Adrenal gland (tissue), 12 donors: Measurements from ENCODE around the gene LAMB1. TPM values are rescaled to one million over a fixed set of nuclear protein-coding genes. Genes with fewer than 3 reads are reported as not detected.
A peak's percentile ranks its signal among the peaks of the same experiment; 100 is the strongest.

ENCODE experiments used
- DNase-seq, 7 donors: peaks; one replicate each; pipeline ENCODE4 v3.0.0-alpha.2; 2019 to 2020
- H3K27ac ChIP-seq, 5 donors: fragments of 200-600 bp; sonication (generic) in 4 of 5; 1 replicate in 3 of 5; 2 replicates in 2 of 5; pipeline versions ENCODE4 v1.5.1 to v1.8.0; 2016 to 2020; ENCODE audit warnings: mild to moderate bottlenecking in 1 of 5
- H3K27me3 ChIP-seq: fragments of 200-600 bp; 2 replicates; pipeline ENCODE4 v1.8.0; 2021
- H3K36me3 ChIP-seq, 2 donors: fragments of 200-600 bp; replicated peaks in 1 of 2; 1 replicate in 1 of 2; 2 replicates in 1 of 2; pipeline versions ENCODE4 v1.5.1 to v1.8.0; 2018 to 2022
- H3K4me1 ChIP-seq, 2 donors: fragments of 200-600 bp; replicated peaks in 1 of 2; 1 replicate in 1 of 2; 2 replicates in 1 of 2; pipeline versions ENCODE4 v1.5.1 to v1.8.0; 2018 to 2021
- H3K4me3 ChIP-seq, 4 donors: fragments of 200-600 bp; sonication (generic) in 3 of 4; one replicate each; pipeline ENCODE4 v1.5.1; 2016 to 2018
- H3K9me3 ChIP-seq, 3 donors: fragments of 200-600 bp; sonication (generic) in 1 of 3; replicated peaks in 1 of 3; 1 replicate in 2 of 3; 2 replicates in 1 of 3; pipeline versions ENCODE4 v1.5.1 to v1.8.0; 2016 to 2021
- CTCF ChIP-seq, 6 experiments: fragments of 450-650 bp in 4 of 6; fragments of 200-600 bp in 2 of 6; sonication (generic) in 1 of 6; IDR thresholded peaks; 1 replicate in 5 of 6; 2 replicates in 1 of 6; pipeline versions ENCODE4 v1.5.1 to v1.8.0; 2016 to 2021; ENCODE audit warnings: antibody characterized with exemption in 6 of 6, mild to moderate bottlenecking in 2 of 6, moderate library complexity in 1 of 6
- POLR2A ChIP-seq, 2 donors: fragments of 450-650 bp; IDR thresholded peaks; one replicate each; pipeline ENCODE4 v1.6.1; 2017; ENCODE audit warnings: antibody characterized with exemption in 2 of 2, mild to moderate bottlenecking in 2 of 2, moderate library complexity in 1 of 2
- WGBS, 4 donors: extraction: QIAGEN DNeasy Blood & Tissue Kit in 2 of 4; methylation state at CpG; one replicate each; pipeline versions ENCODE4 v1.1.5 to v1.1.7; 2013 to 2017; 5-methylcytosine and 5-hydroxymethylcytosine counted together
- intact Hi-C, 2 donors: fragments of 100-400 bp; cut with DNase I; formaldehyde crosslinking; loops; one replicate each; pipeline versions ENCODE4 v1.14.1 to v1.15.0; 2022 to 2023
- polyA plus RNA-seq, 3 donors: library from polyadenylated mRNA; stranded (reverse); fragments of 200-250 nt in 2 of 3; fragments of 350-450 nt in 1 of 3; fragmentation: Illumina TruSeq in 1 of 3; extraction: RNeasy Lipid Tissue Mini Kit (QIAGEN cat#74804) in 1 of 3; gene quantifications; one replicate each; pipeline ENCODE4 v1.2.3, GENCODE V29; 2013 to 2014
- total RNA-seq, 9 donors: library from RNA; depleted of rRNA in 4 of 9; stranded (reverse); fragments of >200 nt in 4 of 9; fragments of 120-200 nt in 1 of 9; fragmentation: NEBNext Ultra II Directional in 1 of 9; extraction: Animal tissue kit (Norgen Biotek cat#: 25700) in 1 of 9; gene quantifications; one replicate each; pipeline versions ENCODE4 v1.1.0 to v1.2.4, GENCODE V29; 2013 to 2023
- donor health status: healthy with polysubstance abuse.
- donor health status: Bipolar disorder and iron deficiency.
- donor health status: DM: yes; HTN: yes; CAD: no.
- donor health status: DM: no; HTN: no; CAD: no.
- donor health status: DM: no; HTN: no; CAD: no.
- donor health status: DM: yes; HTN: yes; CAD: no.

LAMB1 gene
- total and polyA plus RNA-seq, 12 donors: 48.6 to 164 (median 90.2) TPM

GRCh38 chr7:107945332-107945731, 57.6 kb downstream of the LAMB1 start:
- Histone ChIP-seq H3K27ac (peak overlapping the region in 1 of 5 donors; percentile 36), H3K9me3 (no peaks in the 10 kb centered on the region), H3K27me3 (no peaks in the 10 kb centered on the region), H3K4me3 (no peak overlapping the region), H3K4me1 (peaks cover 20 to 24% of the 10 kb centered on the region in 2 donors), H3K36me3 (no peaks in the 10 kb centered on the region)
- intact Hi-C loops: no loop called here
- TF ChIP-seq CTCF (IDR thresholded peaks at IDR 0.05) (no peak), POLR2A (IDR thresholded peaks at IDR 0.05) (no peak)
- 87 to 92% (median 90%) methylated on average over 2 of the region's 2 CpGs for WGBS, 4 donors
- no peak for DNase-seq

GRCh38 chr7:107944411-107945169, 58.4 kb downstream of the LAMB1 start:
- Histone ChIP-seq H3K36me3 (no peaks in the 10 kb centered on the region), H3K27ac (peak overlapping the region in 1 of 5 donors; percentile 24), H3K9me3 (no peaks in the 10 kb centered on the region), H3K27me3 (no peaks in the 10 kb centered on the region), H3K4me3 (no peak overlapping the region), H3K4me1 (peaks cover 12 to 22% of the 10 kb centered on the region in 2 donors)
- DNase-seq: no peak
- 87 to 91% (median 88%) methylated on average over 3 of the region's 3 CpGs for WGBS, 4 donors
- intact Hi-C loops: no loop called here
- TF ChIP-seq CTCF (IDR thresholded peaks at IDR 0.05) (no peak), POLR2A (IDR thresholded peaks at IDR 0.05) (no peak)

GRCh38 chr7:107943018-107943417, 59.9 kb downstream of the LAMB1 start:
- H3K4me1 ChIP-seq: peaks cover 8 to 22% of the 10 kb centered on the region in 2 donors
- 54 to 75% (median 63%) methylated on average over 4 of the region's 4 CpGs for WGBS, 4 donors
- H3K9me3 ChIP-seq: no peaks in the 10 kb centered on the region
- no peaks in the 10 kb centered on the region for H3K27me3 ChIP-seq
- DNase-seq: no peak
- TF ChIP-seq CTCF (IDR thresholded peaks at IDR 0.05) (no peak), POLR2A (IDR thresholded peaks at IDR 0.05) (no peak)
- intact Hi-C loops: no loop called here
- H3K4me3 ChIP-seq: no peak overlapping the region
- no peaks in the 10 kb centered on the region for H3K36me3 ChIP-seq
- H3K27ac ChIP-seq: no peak overlapping the region

GRCh38 chr7:107940951-107941350, 62.0 kb downstream of the LAMB1 start:
- peaks cover 8 to 27% of the 10 kb centered on the region in 2 donors for H3K4me1 ChIP-seq
- H3K4me3 ChIP-seq: no peak overlapping the region
- peak overlapping the region in 1 of 5 donors; percentile 85 for H3K27ac ChIP-seq
- TF ChIP-seq CTCF (IDR thresholded peaks at IDR 0.05) (no peak), POLR2A (IDR thresholded peaks at IDR 0.05) (no peak)
- no peak for DNase-seq
- H3K36me3 ChIP-seq: no peaks in the 10 kb centered on the region
- intact Hi-C loops: no loop called here
- WGBS, 4 donors: 77 to 86% (median 81%) methylated on average over 4 of the region's 4 CpGs
- H3K27me3 ChIP-seq: no peaks in the 10 kb centered on the region
- no peaks in the 10 kb centered on the region for H3K9me3 ChIP-seq
